ENCODE data around the gene PARVG.

PARVG gene

DNA sequence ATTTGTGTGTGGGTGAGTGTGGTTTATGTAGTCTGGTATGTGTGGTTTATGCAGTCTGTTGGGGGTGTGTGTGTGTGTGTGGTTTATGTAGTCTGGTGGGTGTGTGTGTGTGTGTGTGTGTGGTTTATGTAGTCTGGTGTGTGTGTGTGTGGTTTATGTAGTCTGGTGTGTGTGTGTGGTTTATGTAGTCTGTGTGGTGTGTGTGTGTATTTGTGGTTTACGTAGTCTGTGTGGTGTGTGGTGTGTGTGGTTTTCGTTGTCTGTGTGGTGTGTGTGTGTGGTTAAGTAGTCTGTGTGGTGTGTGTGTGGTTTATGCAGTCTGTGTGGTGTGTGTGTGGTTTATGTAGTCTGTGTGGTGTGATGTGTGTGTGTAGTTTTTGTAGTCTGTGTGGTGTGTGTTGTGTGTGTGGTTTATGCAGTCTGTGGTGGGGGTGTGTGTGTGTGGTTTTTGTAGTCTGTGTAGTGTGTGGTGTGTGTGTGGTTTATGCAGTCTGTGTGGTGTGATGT lies 26.2 kb upstream of the PARVG start:
- DNase-seq (ENCODE audit: low read depth) = peak; percentile 88

DNA sequence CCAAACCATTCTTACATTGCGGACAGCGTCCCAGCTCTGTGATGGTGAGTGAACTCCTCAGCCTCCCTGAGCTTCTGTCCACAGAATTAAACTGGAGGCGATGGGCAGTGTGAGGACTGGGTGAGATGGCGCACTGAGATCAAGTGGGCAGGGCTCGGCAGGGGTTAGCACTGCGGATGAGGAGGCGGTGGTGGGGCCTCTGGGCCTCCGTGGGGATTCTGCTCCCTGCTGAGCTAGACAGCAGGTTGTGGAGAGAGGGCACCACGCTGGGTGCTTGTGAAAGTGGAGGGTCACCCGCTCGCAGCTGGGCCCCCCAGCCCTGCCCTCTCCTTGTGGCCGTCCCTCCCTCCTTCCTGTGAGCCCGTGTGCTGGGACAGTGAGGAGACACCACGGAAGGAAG lies 25.6 kb upstream of the PARVG start:
- peak; percentile 5 for DNase-seq (ENCODE audit: low read depth)

DNA sequence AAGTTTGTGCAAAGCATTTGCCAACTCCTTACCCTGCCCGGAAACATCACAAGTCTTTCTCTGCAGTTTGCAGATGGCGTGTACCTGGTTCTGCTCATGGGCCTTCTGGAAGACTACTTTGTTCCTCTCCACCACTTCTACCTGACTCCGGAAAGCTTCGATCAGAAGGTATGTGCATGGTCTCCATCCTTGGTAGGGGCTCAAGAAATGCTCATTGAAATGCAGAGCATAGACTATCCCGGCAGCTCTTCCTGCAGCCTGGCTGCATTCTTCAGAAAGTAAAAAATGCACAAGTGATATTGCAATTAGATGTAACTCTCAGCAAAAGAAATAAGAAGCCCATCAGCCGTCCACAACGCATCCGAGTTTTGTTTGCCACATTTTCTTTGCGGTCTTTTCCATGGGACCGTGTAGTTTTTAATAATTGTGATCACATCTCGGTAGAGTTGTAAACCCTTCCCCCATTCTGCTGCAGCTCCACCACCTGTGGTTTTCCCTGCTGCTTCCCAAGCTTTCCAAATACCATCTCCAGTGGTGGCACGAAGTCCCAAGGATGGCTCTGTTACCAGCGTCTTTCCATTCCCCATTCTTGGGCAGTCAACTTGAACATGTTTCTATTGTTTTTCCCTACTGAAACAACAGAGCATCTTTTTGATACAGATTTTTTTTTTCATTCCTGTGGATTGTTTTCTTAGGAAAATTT lies 22.7 kb upstream of the PARVG start:
- no peak for DNase-seq (ENCODE audit: low read depth)

DNA sequence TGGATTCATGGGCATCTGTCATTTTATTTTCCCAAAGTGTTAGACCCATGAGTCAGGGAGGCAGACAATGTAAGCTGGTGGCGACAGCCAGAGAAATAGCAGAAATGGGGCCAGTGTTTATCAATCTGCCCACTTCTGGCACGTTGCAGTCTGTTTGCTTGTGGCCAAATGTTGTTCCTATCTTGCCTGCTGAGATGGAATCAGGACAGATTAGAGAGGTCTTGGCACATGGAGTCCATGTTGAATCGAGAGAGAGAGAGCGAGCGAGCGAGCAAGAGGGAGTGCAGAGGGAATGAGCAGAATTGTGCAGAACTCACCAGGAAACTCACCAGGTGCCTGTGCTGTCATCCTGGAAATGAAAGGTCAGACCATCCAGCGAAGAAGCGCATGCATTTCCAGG lies 21.9 kb upstream of the PARVG start:
- peak; percentile 15 for DNase-seq (ENCODE audit: low read depth)

DNA sequence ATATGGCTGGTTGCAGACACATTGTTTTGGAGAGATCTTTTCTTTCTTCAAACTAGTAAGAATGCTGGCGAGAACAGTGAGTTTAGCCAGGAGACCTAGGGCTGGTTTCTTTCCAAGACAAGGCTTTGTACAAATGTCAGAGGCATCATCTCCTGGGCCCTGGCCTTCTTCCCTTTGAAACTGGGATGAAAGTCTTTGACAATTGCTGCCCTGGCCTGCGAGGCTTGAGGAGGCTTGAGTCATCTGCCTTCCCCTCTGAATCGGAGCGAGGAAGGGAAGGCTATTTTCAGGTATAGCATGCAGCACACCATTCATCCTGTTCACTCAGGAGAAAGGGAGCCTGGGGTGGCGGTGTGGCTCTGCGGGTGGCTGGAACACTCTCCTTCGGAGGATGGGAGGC lies 21.5 kb upstream of the PARVG start:
- DNase-seq (ENCODE audit: low read depth) = no peak

DNA sequence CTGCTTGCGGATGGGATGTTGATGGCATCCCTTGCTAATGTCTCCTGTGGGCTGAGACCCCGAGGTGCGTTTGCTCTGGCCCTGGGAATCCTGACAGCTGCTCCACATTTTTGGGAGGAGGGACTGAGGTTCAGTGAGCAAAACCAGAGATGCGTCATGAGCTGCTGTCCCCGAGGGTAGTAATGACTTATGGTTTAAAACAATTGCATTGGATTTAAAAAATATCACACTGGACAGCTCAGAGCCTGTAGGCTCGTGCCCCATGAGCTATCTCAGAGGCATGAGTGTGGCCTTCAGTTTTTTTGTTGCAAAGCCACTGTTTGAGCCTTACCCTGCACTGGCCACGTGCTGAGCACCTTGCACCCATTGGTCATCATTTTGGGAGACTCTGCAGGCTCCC lies 20.9 kb upstream of the PARVG start:
- DNase-seq (ENCODE audit: low read depth) = no peak

DNA sequence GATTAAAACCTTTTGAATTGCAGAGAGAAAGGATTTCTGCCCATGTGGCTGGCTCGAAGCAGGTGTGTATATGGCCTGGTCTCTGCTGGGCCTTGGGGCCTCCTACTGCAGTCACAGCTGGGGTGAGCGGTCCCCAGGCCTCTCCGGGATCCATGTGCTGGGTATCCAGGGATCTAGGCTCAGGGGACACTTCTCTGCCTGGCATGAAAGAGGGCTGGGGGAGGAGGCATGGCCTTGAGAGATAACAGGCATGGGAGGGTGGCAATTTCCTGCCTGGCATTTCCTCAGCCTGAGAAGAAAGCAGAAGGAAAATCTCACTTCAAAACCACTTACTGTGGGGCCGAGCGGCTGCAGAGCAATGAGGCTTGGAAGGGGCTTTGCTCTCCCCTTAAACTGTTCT lies 20.3 kb upstream of the PARVG start:
- DNase-seq (ENCODE audit: low read depth) = no peak

DNA sequence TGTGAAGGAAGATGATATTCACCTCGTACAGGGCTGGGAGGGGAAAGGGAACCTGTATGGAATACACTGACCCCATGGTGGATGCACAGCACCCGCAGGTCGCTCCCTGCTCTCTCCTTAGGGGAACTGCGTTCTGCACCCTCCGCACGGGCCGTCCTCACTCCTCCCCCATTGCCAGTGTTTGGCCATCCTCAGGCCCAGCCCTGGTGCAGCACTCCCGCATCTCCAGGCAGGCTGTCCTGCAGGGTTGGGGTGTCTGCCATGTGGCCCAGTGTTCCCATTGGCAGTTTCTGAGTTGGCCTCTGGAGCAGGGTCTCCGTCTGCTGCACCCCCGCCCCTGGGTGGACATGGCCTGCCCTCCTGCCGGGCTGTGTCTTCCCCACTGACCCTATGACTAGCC lies 19.1 kb upstream of the PARVG start:
- no peak for DNase-seq (ENCODE audit: low read depth)

DNA sequence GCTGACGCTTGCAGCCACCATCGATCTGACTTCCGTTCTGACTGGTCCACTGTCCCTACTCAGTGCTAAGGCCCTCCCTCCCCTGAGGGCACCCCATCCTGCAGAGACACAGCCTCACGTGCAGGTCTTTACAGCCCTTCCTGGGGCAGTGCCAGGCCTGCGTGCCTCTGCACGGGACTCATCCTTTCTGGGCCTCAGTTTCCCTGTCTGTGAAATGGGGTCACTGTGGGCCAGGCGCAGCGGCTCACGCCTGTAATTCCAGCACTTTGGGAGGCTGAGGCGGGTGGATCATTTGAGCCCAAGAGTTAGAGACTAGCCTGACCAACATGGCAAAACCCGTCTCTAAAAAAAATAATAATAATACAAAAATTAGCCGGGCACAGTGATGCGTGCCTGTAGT lies 17.8 kb upstream of the PARVG start:
- DNase-seq (ENCODE audit: low read depth) = no peak

DNA sequence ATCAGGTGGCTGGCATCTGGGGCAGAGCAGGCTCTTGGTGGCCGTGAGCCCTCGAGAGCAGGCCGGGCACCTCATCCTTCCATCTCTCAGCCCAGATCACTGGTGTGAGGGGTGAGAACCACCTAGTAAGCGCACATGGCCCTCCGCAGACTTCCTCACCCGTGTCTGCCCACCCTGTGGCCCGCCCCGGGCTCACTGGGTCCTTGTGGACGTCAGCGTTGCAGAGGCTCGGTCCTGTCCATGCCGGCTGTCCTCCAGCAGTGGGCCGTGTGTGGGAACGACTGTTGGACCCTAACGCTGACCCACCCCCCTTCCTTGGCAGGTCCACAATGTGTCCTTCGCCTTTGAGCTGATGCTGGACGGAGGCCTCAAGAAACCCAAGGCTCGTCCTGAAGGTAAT lies 17.2 kb upstream of the PARVG start:
- DNase-seq (ENCODE audit: low read depth) = no peak

DNA sequence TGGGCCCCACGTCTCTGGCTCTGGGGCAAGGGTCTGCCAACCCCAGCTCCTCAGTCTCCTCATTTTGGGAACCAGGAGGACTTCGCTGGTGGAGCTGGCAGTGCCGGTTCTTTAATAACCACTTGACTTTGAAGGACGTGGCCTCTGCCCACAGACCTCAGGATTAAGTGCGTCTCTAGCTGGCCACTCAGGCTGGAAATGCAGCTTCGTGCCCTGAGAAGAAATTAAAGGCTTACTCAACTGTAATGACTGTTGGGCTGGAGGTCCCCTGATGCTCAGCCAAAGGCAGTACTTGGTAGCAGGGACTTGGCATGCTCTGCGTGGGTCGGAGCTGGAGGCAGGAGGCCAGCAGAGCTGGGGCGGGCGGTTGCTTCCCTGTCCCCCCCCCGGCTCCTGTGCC lies 16.7 kb upstream of the PARVG start:
- no peak for DNase-seq (ENCODE audit: low read depth)

DNA sequence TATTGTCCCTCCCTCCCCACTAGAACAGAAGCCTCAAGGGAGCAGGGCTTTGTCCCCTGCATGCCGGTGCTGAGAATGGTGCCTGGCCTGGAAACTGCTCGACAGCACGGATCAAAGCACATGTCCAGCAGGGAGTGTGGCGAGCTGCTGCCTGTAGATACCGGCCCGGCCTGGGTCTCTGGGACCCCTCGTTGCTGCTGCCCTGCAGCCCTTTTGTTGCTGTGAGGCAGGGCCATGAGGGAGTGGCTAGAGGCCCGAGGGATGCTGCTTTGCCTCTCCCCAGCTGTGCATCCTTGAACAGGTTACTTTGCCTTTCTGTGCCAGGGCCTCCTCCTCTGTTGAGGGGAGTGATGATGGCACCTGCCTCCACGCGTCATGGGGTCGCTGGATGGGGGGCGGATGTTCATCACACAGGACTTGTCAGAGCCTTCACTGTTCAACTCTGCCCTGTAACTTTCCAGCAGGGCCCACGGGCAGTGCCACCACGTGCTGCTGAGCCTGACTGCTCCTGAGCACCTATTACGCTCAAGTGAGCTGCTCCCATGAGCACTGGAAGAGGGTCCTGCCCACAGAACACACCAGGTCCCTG lies 15.3 kb upstream of the PARVG start:
- no peak for DNase-seq (ENCODE audit: low read depth)

DNA sequence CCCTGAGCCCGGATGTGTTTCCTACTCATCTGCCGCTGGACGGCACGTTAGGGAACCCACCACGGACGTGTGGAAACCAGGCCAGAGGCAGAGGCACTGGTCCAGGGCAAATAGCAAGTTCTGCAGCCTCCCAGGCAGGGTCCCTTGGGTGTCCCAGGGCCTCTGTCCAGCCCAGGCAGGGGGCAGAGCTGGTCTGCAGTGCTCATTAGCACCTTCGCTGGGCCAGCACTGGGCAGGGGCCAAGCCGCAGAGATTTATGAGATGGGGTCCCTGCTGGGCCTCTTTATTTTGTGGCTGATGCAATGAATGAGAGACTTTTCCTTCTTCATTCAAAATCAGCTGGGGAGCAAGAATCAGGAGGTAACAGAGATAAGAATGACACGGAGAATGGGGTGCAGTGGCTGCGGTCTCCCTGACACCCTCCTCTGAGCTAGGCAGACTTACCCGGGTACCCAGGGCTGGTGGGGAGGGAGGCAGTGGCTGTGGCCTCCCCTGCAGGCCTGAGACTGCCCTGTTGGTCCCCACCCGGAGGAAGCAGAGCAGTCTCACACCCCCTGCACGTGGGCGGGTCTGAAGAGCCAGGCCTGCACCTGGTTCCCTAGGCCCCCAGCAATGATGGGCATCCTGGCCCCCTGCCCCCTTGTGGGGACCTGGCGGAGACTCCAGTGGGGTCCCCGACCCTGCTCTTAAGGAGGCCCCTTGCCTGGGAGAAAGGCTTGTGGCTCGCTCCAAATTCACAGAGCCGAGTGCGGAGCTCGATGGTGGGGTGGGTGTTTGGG lies 14.0 kb upstream of the PARVG start:
- DNase-seq (ENCODE audit: low read depth) = no peak

DNA sequence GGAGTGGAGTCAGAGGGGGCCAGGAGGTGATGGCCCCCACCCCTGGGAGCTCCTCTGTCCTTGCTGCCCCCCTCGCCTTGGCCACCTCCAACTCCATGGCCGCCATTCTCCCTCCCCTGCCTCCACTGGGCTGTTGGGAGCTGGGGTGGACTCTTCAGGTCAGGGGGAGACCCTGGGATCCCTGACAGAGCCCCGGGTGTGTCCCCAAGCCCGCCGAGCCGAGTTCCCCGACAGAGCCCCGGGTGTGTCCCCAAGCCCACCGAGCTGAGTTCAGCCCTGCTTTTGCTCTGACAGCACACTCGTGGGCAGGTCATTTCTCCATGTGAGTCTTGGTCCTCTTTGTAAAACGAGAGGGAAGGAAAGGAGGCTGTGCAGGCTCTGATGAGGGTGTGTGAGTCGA lies 13.2 kb upstream of the PARVG start:
- DNase-seq (ENCODE audit: low read depth) = no peak

DNA sequence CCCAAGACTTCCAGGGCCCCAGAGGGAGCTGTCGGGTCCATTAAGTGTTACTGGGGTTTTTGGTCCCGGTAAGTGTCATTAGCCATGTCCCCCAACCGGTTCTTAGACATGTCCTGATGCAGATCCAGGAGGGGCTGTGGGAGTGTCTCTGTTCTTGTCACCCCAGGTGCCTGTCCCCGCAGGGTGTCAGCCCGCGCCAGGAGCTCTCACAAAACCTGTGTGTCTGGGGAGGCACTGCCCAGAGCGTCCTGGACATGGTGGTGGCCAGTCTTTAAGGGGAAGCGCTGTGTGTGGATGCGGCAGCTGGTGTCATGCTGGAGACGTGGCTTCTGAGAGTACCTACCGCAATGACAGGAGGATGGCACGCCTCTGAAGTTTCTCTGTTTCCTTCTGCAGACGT lies 12.5 kb upstream of the PARVG start:
- no peak for DNase-seq (ENCODE audit: low read depth)

DNA sequence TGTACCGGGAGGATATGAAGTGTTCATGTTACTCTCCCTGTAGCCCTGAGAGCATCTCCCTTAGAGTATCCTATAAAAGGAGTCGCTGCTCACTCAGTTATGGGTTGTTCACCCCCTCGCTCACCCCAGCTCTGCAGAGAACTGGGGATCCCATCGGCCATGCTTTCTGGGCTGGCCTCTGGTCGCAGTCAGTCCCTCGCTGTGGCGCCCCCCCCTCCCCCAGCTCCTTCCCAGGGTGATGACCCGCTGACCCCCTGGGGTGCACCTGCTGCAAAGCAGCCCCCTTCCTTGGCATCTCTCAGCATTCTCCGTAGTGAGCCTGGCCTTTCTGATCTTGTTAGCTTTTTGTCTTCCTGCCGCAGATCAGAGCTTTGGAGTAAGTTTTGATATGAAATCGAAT lies 10.3 kb upstream of the PARVG start:
- DNase-seq (ENCODE audit: low read depth) = no peak

DNA sequence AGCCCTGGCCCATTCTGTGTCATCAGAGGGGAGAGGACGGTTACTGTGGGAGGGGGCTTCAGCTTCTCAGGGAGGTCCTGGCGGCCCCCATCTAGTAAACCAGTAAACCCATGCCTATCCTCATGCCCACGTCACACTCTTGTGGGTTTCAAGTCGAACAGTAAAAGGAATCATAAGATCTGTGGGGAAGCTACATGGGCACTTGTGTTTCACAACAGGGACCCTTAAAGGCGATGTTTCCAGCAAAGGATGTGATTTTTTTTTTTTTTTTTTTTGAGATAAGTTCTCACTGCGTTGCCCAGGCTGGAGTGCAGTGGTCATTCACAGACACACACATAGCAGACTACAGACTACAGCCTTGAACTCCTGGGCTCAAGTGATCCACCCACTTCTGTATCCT lies 9.2 kb upstream of the PARVG start:
- DNase-seq (ENCODE audit: low read depth) = no peak

DNA sequence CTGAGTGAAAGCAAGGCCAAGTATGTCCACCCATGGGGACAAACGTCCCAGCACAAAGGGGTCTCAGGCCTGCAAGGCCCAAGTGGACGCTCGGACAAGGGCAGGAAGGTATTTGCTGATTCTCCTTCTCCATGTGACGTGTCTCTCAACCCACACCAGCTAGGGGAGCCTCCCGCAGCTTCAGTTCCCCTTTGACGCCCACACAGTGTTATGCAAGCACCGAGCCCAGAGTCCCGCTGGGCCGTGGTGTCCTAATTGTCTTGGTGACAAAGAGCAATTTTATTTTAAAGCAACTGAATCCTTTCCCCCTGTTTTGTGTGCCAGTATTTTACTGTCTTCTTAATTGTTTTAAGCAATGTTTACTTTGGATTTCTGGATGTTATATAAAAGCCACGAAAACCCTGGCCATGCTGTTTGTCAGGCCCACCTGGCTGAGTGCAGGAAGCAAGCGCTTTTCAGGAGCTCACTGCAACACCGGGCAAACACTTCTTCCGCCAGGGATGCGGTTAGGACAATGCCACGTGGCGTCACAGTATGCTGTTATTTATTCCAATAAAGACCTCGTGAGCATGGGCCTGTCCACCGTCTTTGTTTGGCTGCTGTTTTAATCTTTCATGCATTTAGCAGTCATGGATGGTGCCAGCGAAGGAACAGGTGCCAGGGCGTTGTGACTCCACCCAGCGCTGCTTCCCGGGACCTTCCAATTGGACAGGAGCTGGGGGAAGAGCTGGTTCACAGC lies 8.2 kb upstream of the PARVG start:
- no peak for DNase-seq (ENCODE audit: low read depth)

DNA sequence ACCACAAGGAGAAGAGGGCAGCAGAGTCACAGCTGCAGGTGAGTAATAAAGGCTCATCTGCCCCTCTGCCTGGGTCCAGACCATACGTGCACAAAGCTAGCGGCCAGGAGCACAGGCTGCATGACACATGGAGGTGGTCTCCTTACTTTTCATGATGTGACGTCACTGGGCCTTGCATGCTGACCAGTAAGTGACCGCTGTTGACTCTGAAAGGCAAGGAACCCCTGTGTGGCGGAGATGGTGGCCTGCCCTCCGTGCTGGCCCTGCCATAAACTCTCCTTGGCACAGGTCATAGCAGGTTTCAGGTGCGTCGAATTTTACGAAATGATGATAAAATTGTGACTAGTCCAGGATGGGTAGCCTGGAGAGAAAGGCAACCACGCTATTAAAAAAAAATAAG lies 7.6 kb upstream of the PARVG start:
- DNase-seq (ENCODE audit: low read depth) = no peak

DNA sequence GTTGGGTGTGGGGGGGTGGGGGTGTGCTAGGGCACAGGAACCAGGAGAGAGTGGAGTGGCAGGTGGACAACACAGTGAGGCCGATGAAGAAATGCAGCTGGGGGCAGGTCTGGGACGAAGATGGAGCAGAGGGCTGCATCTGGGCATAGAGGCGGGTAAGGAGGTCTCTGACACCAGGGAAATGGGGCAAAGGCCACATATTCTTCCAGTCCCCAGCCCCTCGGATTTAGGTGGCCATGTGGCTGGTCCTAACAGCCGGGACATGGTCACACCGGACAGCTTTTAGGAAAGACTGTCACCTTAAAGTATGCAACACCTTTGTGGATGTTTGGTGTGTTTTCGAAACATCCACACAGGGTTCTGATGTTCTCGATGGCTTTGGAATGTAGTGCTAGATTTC lies 5.0 kb upstream of the PARVG start:
- DNase-seq (ENCODE audit: low read depth) = no peak

DNA sequence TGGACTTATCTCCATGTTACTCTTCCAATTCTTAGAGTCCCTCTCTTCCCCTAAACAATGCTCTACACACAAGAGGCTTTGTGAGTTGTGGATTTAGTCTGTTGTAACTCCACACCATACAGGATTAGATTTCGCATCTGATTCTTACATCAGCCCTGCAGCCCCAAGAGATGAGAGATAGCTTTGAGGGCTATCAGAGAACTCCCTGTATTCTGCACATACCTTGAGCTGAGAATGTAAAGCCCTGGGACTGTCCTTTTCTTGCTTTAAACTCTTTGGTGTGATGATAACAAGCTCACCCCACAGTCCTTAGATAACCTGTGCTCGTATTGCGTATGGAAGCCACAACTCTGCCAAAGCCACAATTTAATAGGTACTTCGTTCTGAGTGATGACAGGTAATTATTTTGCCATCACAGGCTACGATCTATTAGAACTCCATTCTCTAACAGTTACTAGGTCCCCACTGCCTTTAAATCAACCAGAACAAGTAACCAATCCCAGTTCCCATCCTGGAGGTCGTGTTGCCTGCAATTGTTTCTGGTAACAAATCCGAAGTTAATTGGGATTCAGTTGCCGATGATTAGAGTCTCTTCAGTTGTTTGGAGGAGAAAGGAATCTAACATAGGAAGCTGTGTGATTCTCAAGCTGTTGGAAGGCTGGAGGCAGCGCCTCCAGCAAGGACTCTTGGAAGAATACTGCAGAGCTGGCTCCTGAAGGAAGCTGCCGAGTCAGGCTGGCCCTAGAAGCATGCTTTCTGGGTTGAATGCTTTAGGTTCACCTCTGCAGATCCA lies 1.3 kb upstream of the PARVG start:
- no peak for DNase-seq (ENCODE audit: low read depth)

Measured in amniotic epithelial cell (primary cell).